ENCODE measurements around the gene BMERB1.
"Not testable (repeated sequence)": the region's sequence is repeated elsewhere in the genome, so short reads cannot be mapped to it uniquely, and the experiment has no call there.

BMERB1 gene

GRCh38 chr16:15464401-15465186, 30.2 kb downstream of the BMERB1 start:
- DNase-seq: no peak

- DNase-seq: no peak
Observed at GRCh38 chr16:15466131-15466530, 31.7 kb downstream of the BMERB1 start.

- DNase-seq: no peak
Observed at GRCh38 chr16:15466886-15467781, 32.7 kb downstream of the BMERB1 start.

- DNase-seq: not testable (repeated sequence)
Observed at GRCh38 chr16:15476971-15477370, 42.6 kb downstream of the BMERB1 start.

- no peak for DNase-seq
Observed at GRCh38 chr16:15477802-15478201, 43.4 kb downstream of the BMERB1 start.

- DNase-seq: peak; percentile 83
Observed at GRCh38 chr16:15482068-15482747, 47.8 kb downstream of the BMERB1 start.

- no peak for DNase-seq
Observed at GRCh38 chr16:15482748-15483298, 48.4 kb downstream of the BMERB1 start.

- DNase-seq: no peak
Observed at GRCh38 chr16:15483857-15484256, 49.5 kb downstream of the BMERB1 start.

GRCh38 chr16:15484662-15485061, 50.3 kb downstream of the BMERB1 start:
- DNase-seq: no peak

GRCh38 chr16:15485175-15485574, 50.8 kb downstream of the BMERB1 start:
- DNase-seq: no peak

- DNase-seq: no peak
Observed at GRCh38 chr16:15486661-15487060, 52.3 kb downstream of the BMERB1 start.

GRCh38 chr16:15487336-15488284, 53.2 kb downstream of the BMERB1 start:
- no peak for DNase-seq

- no peak for DNase-seq
Observed at GRCh38 chr16:15489016-15489415, 54.6 kb downstream of the BMERB1 start.

GRCh38 chr16:15490123-15490711, 55.8 kb downstream of the BMERB1 start:
- DNase-seq: no peak

- DNase-seq: no peak
Observed at GRCh38 chr16:15491411-15491810, 57.0 kb downstream of the BMERB1 start.

- no peak for DNase-seq
Observed at GRCh38 chr16:15492091-15492740, 57.8 kb downstream of the BMERB1 start.

GRCh38 chr16:15493466-15494180, 59.2 kb downstream of the BMERB1 start:
- DNase-seq: no peak

- DNase-seq: no peak
Observed at GRCh38 chr16:15494236-15494635, 59.8 kb downstream of the BMERB1 start.

- DNase-seq: no peak
Observed at GRCh38 chr16:15495898-15496297, 61.5 kb downstream of the BMERB1 start.
